GM12878 (cell line): ENCODE results near the gene FGGY. TPM values are rescaled to one million over a fixed set of nuclear protein-coding genes. Genes with fewer than 3 reads are reported as not detected.

ENCODE experiments used
- ATAC-seq: fragments of 200-7000 bp; cut with Tn5 transposase; 3 replicates; pipeline ENCODE4 v1.9.1; 2020; ENCODE audit warnings: mild to moderate bottlenecking, moderate library complexity
- BruUV-seq: library from RNA; stranded (reverse); fragments of 400-500 nt; replicated peaks from 2 replicates; lab custom pipeline; 2021; lab: Mats Ljungman, UMichigan
- CTCF ChIA-PET: fragments of 300-600 bp; sonication (Branson Sonifier 250); formaldehyde crosslinking; extraction: SDS; loops from one replicate; lab custom pipeline; 2021; ENCODE audit warnings: inconsistent platforms; lab: Yijun Ruan, JAX
- POLR2A ChIA-PET: fragments of 350-600 bp; formaldehyde crosslinking; extraction: SDS; loops from one replicate; lab custom pipeline; 2021; ENCODE audit warnings: inconsistent platforms; lab: Charles Lee
- RAD21 ChIA-PET: fragments of 300-600 bp; sonication (Branson Sonifier 250); formaldehyde crosslinking; loops from one replicate; lab custom pipeline; 2023; ENCODE audit warnings: antibody characterized with exemption; ENCODE audit not compliant: unreplicated experiment; lab: Charles Lee
- SMC1A ChIA-PET: fragments of 300-600 bp; sonication (Branson Sonifier 250); formaldehyde crosslinking; loops from one replicate; lab custom pipeline; 2023; ENCODE audit not compliant: unreplicated experiment, uncharacterized antibody; lab: Charles Lee
- DNase-seq: peaks from one replicate; pipeline ENCODE4 v3.0.0-alpha.2; 2011; ENCODE audit warnings: low read depth, low spot score
- FAIRE-seq: peaks from 3 replicates; lab custom pipeline; 2011; peaks lifted over from hg19 to GRCh38; lab: Jason Lieb, UNC
- H2AFZ ChIP-seq: 2 replicates; pipeline ENCODE4 v1.6.0; 2011; ENCODE audit warnings: low read depth, low read length, control low read depth; ENCODE audit not compliant: control insufficient read depth
- H3K27ac ChIP-seq: 2 replicates; pipeline ENCODE4 v1.5.1; 2011; ENCODE audit warnings: control low read depth; ENCODE audit not compliant: control insufficient read depth, insufficient read depth
- H3K27me3 ChIP-seq, 2 experiments: replicated peaks in 1 of 2; 2 replicates each; pipeline versions ENCODE4 v1.6.0 to v1.6.1; 2011; ENCODE audit warnings: low read length in 1 of 2; ENCODE audit not compliant: control insufficient read depth in 2 of 2, insufficient read depth in 2 of 2
- H3K36me3 ChIP-seq, 2 experiments: 2 replicates each; pipeline ENCODE4 v1.5.1; 2011; ENCODE audit warnings: low read length in 1 of 2; ENCODE audit not compliant: control insufficient read depth in 2 of 2, insufficient read depth in 2 of 2
- H3K4me1 ChIP-seq: 2 replicates; pipeline ENCODE4 v1.6.1; 2011; ENCODE audit warnings: mild to moderate bottlenecking, low read length, moderate library complexity, mixed read lengths; ENCODE audit not compliant: control insufficient read depth, insufficient read depth
- H3K4me2 ChIP-seq: 2 replicates; pipeline ENCODE4 v1.6.0; 2011; ENCODE audit warnings: control low read depth; ENCODE audit not compliant: control insufficient read depth, insufficient read depth
- H3K4me3 ChIP-seq: fragments of 200-600 bp; sonication (generic); 2 replicates; pipeline ENCODE4 v1.5.1; 2016
- H3K79me2 ChIP-seq: 2 replicates; pipeline ENCODE4 v1.6.0; 2011; ENCODE audit warnings: low read length; ENCODE audit not compliant: control insufficient read depth, insufficient read depth
- H3K9ac ChIP-seq: 2 replicates; pipeline ENCODE4 v1.8.0; 2011; ENCODE audit warnings: low read length, control low read depth, mixed read lengths; ENCODE audit not compliant: control insufficient read depth, insufficient read depth
- H3K9me3 ChIP-seq: replicated peaks from 3 replicates; pipeline ENCODE4 v1.5.1; 2011; ENCODE audit warnings: mild to moderate bottlenecking, low read length; ENCODE audit not compliant: control insufficient read depth, insufficient read depth
- H4K20me1 ChIP-seq: 2 replicates; pipeline ENCODE4 v1.6.0; 2011; ENCODE audit not compliant: control insufficient read depth, insufficient read depth
- BMI1 ChIP-seq: fragments of 450-650 bp; IDR thresholded peaks from 2 replicates; pipeline ENCODE4 v1.6.1; 2016; ENCODE audit warnings: mild to moderate bottlenecking, moderate library complexity, borderline replicate concordance
- CBX3 ChIP-seq: fragments of 200-600 bp; sonication (generic); IDR thresholded peaks from 2 replicates; pipeline ENCODE4 v1.6.1; 2016; ENCODE audit warnings: low read depth, borderline replicate concordance
- CREB1 ChIP-seq: IDR thresholded peaks from 2 replicates; pipeline ENCODE4 v1.6.1; 2012; ENCODE audit warnings: low read depth, mild to moderate bottlenecking, inconsistent platforms
- E2F8 ChIP-seq: fragments of 450-650 bp; IDR thresholded peaks from 2 replicates; pipeline ENCODE4 v1.6.1; 2018; ENCODE audit warnings: mild to moderate bottlenecking, low read depth, moderate library complexity; ENCODE audit not compliant: partially characterized antibody
- MEF2A ChIP-seq: IDR thresholded peaks from 2 replicates; pipeline ENCODE4 v1.6.1; 2011; ENCODE audit warnings: low read depth, mild to moderate bottlenecking, low read length, moderate library complexity; ENCODE audit not compliant: insufficient read depth
- MXI1 ChIP-seq: fragments of 150-350 bp; IDR thresholded peaks from 2 replicates; pipeline ENCODE4 v1.6.1; 2011; ENCODE audit warnings: low read depth, mild to moderate bottlenecking, inconsistent platforms, low read length, improper control_type of control experiment
- RAD51 ChIP-seq: fragments of 450-650 bp; IDR thresholded peaks from 2 replicates; pipeline ENCODE4 v1.6.1; 2016; ENCODE audit warnings: moderate library complexity, mild to moderate bottlenecking, inconsistent platforms
- TCF12 ChIP-seq: IDR thresholded peaks from 2 replicates; pipeline ENCODE4 v1.6.1; 2011; ENCODE audit warnings: low read depth, mild to moderate bottlenecking, low read length
- ZBTB40 ChIP-seq: fragments of 450-650 bp; IDR thresholded peaks from 2 replicates; pipeline ENCODE4 v1.6.1; 2016; ENCODE audit warnings: mild to moderate bottlenecking, moderate library complexity, borderline replicate concordance
- WGBS: methylation state at CpG from one replicate; pipeline ENCODE4 v1.1.6; 2016; ENCODE audit warnings: low lambda C conversion rate; ENCODE audit not compliant: insufficient replicate concordance, insufficient coverage; ENCODE audit errors: missing lambda C conversion rate; 5-methylcytosine and 5-hydroxymethylcytosine counted together
- in situ Hi-C: fragments of 300-500 bp; cut with MboI; formaldehyde crosslinking; loops from 9 replicates; pipeline ENCODE4 v1.14.3; 2018; ENCODE audit warnings: mixed read lengths
- intact Hi-C: fragments of 100-400 bp; cut with micrococcal nuclease; formaldehyde crosslinking; loops from one replicate; pipeline ENCODE4 v1.14.2; 2022; ENCODE audit not compliant: unreplicated experiment
- polyA plus RNA-seq, 11 experiments: library from polyadenylated mRNA; depleted of rRNA in 4 of 11; unstranded in 6 of 11; stranded (reverse) in 5 of 11; fragments of >200 nt; fragmentation: Nextera tagmentation in 4 of 11; fragmentation: Illumina TruSeq in 1 of 11; extraction: Ambion mirVana in 4 of 11; extraction: Trizol in 1 of 11; gene quantifications; 1 replicate in 1 of 11; 2 replicates in 10 of 11; pipeline versions ENCODE4 v1.2.1 to v1.2.3, GENCODE V29; 2011 to 2016; ENCODE audit warnings: inconsistent platforms in 2 of 11, missing spikeins in 2 of 11, low read depth in 1 of 11
- total RNA-seq, 4 experiments: library from RNA; depleted of rRNA in 3 of 4; stranded (reverse); fragments of >200 nt in 3 of 4; fragmentation: Illumina TruSeq in 1 of 4; extraction: Trizol in 1 of 4; gene quantifications; 2 replicates each; pipeline versions ENCODE4 v1.2.1 to v1.2.3, GENCODE V29; 2013 to 2021
- TF ChIP-seq, protein P1 (sequence below): fragments of 450-650 bp; IDR thresholded peaks from 2 replicates; pipeline ENCODE4 v1.6.1; 2017; ENCODE audit warnings: antibody characterized with exemption, mild to moderate bottlenecking, moderate library complexity

Gene FGGY
- total and polyA plus RNA-seq, 10 of the 15 experiments (the other 5 are each of a cell fraction or from before 2014, with no cell fraction given) = 6.2 to 11.9 (median 7.5) TPM

DNA sequence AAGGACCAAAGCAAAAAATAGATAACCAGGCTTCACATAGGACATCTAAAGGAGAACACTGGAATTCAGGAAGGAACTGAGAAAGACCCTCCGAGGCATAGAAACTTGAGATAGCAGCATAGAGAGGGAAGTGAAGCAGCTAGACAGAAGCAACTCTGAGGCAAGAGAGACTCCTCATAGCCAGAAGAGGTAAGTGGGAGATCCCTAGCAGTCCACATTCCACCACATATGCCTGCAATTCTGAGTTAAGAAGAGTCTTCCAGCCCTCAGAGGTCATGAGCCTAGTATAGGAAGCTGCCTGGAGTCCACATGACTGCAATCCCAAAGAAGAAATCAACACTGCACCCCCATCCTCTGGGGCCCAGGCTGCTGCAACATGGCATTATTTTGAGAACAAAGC, 13.9 kb upstream of the FGGY start:
- H3K79me2 ChIP-seq = no peaks in the 10 kb centered on the region
- H4K20me1 ChIP-seq = no peaks in the 10 kb centered on the region
- FAIRE-seq (no peak), DNase-seq (no peak), ATAC-seq (no peak)
- H3K9ac ChIP-seq = no peak overlapping the region
- H2AFZ ChIP-seq = no peak overlapping the region
- H3K4me1 ChIP-seq = no peaks in the 10 kb centered on the region
- ChIA-PET SMC1A (no interaction called here), RAD21 (no interaction called here), POLR2A (no interaction called here), CTCF (no interaction called here)
- intact Hi-C loops (no loop called here), in situ Hi-C loops (no loop called here)
- no peak overlapping the region for H3K4me2 ChIP-seq
- no TSS peak for BruUV-seq
- no peak overlapping the region for H3K4me3 ChIP-seq
- H3K9me3 ChIP-seq = no peaks in the 10 kb centered on the region
- WGBS = 56% methylated on average over 1 of the region's 1 CpG
- H3K36me3 ChIP-seq = no peaks in the 10 kb centered on the region
- no peaks in the 10 kb centered on the region; a peak in 1 of 4 replicates for H3K27me3 ChIP-seq
- H3K27ac ChIP-seq = no peak overlapping the region
- TF ChIP-seq MXI1 (no peak), RAD51 (no peak), E2F8 (no peak), BMI1 (no peak), CBX3 (no peak), ZBTB40 (no peak), MEF2A (no peak), TCF12 (no peak), CREB1 (no peak)
- TF ChIP-seq, protein P1, sequence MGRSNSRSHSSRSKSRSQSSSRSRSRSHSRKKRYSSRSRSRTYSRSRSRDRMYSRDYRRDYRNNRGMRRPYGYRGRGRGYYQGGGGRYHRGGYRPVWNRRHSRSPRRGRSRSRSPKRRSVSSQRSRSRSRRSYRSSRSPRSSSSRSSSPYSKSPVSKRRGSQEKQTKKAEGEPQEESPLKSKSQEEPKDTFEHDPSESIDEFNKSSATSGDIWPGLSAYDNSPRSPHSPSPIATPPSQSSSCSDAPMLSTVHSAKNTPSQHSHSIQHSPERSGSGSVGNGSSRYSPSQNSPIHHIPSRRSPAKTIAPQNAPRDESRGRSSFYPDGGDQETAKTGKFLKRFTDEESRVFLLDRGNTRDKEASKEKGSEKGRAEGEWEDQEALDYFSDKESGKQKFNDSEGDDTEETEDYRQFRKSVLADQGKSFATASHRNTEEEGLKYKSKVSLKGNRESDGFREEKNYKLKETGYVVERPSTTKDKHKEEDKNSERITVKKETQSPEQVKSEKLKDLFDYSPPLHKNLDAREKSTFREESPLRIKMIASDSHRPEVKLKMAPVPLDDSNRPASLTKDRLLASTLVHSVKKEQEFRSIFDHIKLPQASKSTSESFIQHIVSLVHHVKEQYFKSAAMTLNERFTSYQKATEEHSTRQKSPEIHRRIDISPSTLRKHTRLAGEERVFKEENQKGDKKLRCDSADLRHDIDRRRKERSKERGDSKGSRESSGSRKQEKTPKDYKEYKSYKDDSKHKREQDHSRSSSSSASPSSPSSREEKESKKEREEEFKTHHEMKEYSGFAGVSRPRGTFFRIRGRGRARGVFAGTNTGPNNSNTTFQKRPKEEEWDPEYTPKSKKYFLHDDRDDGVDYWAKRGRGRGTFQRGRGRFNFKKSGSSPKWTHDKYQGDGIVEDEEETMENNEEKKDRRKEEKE = no peak
